Keratinocyte (primary cell): ENCODE results near the gene OPTC.

Experiments
- CTCF ChIP-seq, 3 experiments: IDR thresholded peaks in 1 of 3; conservative IDR thresholded peaks in 1 of 3; optimal IDR thresholded peaks in 1 of 3; 2 replicates in 2 of 3; 3 replicates in 1 of 3; pipeline versions ENCODE3 to v1.5.1; 2011; ENCODE audit warnings: low read length in 3 of 3, mild to moderate bottlenecking in 3 of 3, moderate library complexity in 2 of 3, control low read depth in 1 of 3, inconsistent platforms in 1 of 3; ENCODE audit not compliant: insufficient read depth in 2 of 3; ENCODE audit errors: extremely low read depth in 1 of 3
- EZH2 ChIP-seq: IDR thresholded peaks from one replicate; pipeline ENCODE4 v1.6.1; 2012; ENCODE audit warnings: inconsistent platforms, mild to moderate bottlenecking, low read length, moderate library complexity

DNA sequence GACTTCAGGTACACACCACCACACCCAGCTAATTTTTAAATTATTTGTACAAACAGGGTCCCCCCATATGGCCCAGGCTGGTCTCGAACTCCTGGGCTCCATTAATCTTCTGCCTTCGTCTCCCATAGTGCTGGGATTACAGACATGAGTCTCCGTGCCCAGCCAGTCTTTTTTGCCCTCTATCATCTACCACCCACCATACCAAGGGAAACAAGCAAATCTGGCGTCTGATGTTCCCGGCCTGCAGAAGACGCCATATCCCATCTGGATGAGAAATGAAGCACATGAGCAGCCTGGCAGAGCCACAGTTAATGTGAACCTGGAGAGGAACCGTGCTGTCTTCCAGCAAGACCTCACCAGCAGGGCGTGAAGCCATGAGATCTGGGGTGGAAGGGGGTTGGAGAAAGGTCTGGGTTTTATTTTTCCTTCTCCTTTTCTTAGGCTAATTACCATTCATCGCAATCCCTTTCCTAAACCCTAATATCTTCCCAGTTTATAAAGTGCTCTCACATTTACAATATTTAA lies 20.1 kb upstream of the OPTC start:
- TF ChIP-seq CTCF (optimal IDR thresholded peaks at IDR 0.05 in 1 of 3, IDR thresholded peaks at IDR 0.05 in 1 of 3, conservative IDR thresholded peaks at IDR 0.05 in 1 of 3; ENCODE audit: extremely low read depth in 1 of 3, insufficient read depth in 2 of 3, low read length in 3 of 3): no peak
- no peak for TF ChIP-seq EZH2
